Gastrocnemius medialis (tissue), 4 donors: ENCODE data around the gene OR9A2.

Experiments used
- POLR2A ChIP-seq, 2 donors: fragments of 450-650 bp; IDR thresholded peaks; one replicate each; pipeline ENCODE4 v1.6.1; 2017; ENCODE audit warnings: antibody characterized with exemption in 2 of 2, mild to moderate bottlenecking in 2 of 2, moderate library complexity in 2 of 2
- TF ChIP-seq, protein P1 (sequence below), 5 experiments: fragments of 450-650 bp in 3 of 5; fragments of 200-600 bp in 2 of 5; sonication (generic) in 2 of 5; IDR thresholded peaks in 4 of 5; conservative IDR thresholded peaks in 1 of 5; 1 replicate in 4 of 5; 2 replicates in 1 of 5; pipeline ENCODE4 v1.5.1; 2016 to 2019; ENCODE audit warnings: antibody characterized with exemption in 5 of 5, mild to moderate bottlenecking in 3 of 5, moderate library complexity in 3 of 5

DNA sequence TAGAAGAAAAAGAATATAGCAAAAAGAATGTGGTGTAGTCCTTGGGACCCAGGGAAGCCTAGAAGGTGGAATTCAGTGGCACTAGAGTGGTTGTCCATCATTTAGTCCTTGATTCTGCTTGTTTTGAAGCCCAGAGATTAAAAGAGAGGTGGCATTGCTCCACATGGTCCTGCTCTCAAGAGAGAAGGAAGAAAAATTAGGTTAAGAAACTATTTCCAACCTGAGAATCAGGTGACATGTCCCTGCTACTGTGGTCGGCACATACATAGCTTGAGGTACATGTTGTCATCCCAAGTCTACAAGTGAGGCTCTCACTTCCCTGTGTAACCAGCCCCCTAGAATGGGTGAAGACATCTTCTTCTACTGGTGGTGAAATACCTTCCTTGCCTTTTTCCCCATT lies at the start of gene OR9A2:
- TF ChIP-seq POLR2A (IDR thresholded peaks at IDR 0.05): no peak
- TF ChIP-seq, protein P1, sequence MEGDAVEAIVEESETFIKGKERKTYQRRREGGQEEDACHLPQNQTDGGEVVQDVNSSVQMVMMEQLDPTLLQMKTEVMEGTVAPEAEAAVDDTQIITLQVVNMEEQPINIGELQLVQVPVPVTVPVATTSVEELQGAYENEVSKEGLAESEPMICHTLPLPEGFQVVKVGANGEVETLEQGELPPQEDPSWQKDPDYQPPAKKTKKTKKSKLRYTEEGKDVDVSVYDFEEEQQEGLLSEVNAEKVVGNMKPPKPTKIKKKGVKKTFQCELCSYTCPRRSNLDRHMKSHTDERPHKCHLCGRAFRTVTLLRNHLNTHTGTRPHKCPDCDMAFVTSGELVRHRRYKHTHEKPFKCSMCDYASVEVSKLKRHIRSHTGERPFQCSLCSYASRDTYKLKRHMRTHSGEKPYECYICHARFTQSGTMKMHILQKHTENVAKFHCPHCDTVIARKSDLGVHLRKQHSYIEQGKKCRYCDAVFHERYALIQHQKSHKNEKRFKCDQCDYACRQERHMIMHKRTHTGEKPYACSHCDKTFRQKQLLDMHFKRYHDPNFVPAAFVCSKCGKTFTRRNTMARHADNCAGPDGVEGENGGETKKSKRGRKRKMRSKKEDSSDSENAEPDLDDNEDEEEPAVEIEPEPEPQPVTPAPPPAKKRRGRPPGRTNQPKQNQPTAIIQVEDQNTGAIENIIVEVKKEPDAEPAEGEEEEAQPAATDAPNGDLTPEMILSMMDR (IDR thresholded peaks at IDR 0.05 in 4 of 5, conservative IDR thresholded peaks at IDR 0.05 in 1 of 5): no peak
